DMS 273 (cell line): ENCODE data around the gene TBX1.

ENCODE experiments used
- DNase-seq: peaks from one replicate; lab custom pipeline; 2025; ENCODE audit not compliant: unreplicated experiment; lab: John Stamatoyannopoulos, UW

The TBX1 gene

DNA sequence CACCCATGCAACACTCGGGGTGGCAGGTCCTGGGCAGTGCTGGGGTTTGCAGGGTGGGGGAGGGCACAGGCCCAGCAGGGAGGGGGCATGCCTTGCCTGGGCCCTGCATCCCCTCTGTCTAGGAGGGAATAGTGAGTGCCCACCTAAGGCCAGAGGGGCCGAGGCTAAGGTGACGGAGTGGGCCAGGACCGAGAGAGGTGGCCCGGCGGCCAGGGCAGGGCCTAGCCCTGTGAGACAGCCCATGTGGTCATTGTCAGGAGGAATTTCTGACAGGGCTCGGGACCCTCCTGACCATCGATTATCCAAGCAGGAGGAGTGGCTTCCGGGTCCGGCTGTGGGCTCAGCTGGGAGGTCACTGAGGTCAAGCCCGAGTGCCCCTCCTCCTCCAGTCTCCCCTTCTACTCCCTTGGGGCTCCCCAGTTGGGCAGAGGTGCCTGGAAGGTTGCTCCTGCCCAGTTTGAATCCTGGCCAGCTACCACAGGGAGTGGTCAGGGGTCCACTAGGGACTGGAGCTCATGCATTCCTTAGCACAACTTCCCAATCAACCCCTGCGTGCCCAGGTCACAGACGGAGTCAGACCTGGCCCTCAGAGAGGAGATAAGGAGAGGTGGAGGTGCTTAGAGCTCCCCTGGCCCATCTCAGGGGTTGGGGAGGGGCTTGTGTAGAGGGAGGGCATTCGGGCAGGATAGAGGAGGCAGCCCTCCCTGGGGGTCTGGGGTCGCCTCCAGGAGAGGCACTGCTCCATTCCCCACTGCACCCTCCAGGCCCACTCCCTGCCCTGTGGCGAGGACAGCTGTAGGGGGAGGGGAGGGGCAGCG is 22.5 kb upstream of the TBX1 start:
- DNase-seq, result no peak

- DNase-seq, result no peak
Observed at GRCh38 chr22:19738664-19739447, 21.7 kb upstream of the TBX1 start.

GRCh38 chr22:19739448-19739895 is 21.1 kb upstream of the TBX1 start:
- no peak for DNase-seq

DNA sequence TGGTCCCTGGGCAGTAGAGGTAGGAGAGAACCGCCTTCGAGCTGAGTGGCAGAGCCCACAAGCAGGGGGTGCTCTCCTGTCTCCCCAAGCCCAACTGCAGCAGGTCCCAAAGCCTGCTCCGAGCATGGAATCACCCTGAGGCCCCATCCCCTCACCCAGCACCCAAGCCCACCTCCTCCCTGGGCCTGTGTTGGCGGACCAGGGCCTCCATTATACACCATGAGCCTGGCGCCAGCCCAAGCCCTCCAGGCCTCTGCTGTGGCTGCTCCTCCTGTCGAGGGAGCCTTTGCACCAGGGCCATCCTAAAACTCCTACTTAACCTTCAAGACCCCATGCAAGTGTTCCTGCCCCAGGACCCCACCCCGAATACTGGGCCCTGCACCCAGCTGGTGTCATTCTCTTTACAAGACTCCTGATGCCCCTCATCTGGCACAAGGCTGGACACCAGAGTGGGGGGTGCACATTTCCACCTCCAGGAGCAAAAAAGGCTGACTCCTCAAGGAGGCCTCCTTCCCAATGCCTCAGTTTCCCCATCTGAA is 20.6 kb upstream of the TBX1 start:
- no peak for DNase-seq

DNA sequence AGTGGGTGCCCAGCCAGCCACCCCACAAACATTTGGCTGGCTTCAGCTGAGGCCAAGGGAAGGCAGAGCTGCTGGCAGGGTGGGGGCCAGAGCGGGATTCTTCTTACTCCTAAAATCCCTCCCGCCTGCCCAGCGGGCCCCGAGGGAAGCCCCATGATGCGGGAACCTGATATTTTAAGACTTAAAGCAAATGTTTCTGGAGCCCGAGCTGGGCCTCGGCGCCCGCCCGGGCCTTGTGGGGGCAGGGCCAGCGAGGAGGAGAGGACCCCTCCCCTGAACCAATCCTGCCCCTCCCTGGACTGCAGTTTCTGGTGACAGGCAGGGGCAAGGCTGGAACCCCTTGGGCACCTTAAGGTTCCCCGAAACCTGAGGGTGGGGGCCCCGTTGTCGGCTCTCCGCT is 20.0 kb upstream of the TBX1 start:
- DNase-seq, result no peak

- DNase-seq, result no peak
Observed at GRCh38 chr22:19741053-19741452, 19.5 kb upstream of the TBX1 start.

GRCh38 chr22:19742160-19743066 is 18.2 kb upstream of the TBX1 start:
- DNase-seq, result no peak

GRCh38 chr22:19743081-19743480 is 17.5 kb upstream of the TBX1 start:
- DNase-seq, result no peak

GRCh38 chr22:19743651-19744050 is 16.9 kb upstream of the TBX1 start:
- DNase-seq, result no peak

DNA sequence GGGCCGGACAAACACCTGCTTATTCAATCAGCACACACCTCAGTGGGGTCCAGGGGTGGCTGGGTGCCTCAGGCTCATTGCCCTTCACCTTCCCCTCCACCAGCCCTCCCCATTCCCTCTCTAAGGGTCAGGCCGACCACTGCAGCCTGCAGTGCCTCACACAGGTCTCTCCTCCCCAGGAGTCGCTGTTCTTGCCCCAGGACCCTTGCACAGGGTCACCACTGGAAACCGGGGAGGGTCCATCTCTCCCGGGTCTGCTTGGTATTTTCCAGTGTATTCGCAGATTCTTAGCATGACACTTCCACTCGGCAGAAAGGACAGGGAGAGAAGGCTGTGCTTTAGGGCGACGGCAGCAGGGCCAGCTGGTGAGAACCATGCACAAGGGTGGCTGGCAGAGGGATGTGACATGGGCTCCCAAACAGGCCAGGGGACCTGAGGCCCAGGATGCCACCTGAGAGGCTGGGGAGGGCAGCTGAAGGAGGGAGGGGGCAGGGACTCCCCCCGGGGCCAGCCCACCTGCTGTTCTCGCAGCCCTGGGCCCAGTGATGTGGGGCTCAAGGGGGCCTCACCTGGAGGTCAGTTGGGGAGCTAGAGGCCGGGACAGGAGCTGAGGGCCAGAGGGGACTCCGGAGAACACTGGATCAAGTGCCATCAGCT is 16.1 kb upstream of the TBX1 start:
- no peak for DNase-seq

DNA sequence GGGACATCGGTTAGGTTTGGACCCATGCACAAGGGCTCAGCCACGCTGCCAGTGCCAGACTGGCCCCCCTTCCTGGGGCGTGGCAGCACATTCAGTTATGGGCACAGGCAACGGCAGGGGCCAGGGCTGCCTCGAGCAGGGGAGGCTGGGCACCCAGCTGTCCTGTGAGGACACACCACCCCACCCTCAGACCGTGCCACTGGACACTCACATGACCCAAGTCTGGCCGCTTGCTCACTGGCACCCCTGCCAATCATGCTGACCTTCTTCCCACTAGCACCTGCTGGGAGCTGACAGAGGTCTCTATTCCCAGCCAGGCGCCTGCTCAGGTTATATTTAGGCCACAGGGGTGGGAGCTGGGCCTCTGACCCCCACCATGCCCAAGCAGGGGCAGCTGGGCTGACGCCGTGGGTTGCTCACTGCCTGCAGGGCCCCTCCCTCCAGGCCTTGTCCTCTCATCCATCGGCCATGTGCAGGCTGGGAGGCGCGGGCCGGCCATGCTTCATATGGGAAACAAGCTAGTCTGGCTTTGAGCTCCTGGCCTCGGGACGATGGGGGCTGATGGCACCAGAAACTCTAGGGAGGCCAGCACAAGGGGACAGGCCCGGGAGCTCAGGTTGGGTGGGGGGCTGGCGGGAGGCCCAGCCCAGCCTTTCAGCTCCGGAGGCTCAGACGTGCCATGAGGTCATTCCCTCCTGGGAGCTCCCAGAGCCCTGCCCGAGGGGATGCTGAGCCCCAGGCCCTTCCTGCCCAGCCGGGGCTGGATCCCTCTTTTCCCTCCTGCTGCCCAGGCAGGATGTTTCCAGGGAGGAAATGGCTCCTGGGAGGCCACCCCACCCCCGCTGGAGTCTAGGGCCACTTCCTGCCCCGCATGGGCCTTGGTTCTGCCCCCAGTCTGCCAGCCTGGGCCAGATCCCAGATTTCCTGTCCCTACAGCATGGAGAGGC is 15.2 kb upstream of the TBX1 start:
- DNase-seq, result no peak

DNA sequence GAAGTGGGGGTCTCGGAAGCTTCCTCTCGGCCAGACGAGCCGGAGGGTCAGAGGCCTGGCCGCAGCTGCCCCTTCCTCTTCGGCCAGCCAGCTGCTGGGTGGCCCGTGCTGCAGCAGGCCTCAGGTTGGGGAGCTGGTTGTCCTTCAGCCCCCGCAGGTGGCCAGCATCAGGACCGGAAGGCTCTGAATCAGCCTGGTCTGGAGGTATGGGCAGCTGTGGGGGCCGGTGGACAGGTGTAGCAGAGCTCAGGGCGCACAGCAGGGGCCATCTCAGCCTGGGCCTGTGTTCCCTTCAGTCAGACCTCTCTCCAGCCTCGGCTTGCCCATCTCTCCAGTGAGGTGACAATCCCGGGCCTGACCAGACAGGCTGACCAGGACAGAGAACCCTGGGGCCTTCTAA is 13.9 kb upstream of the TBX1 start:
- no peak for DNase-seq

GRCh38 chr22:19747551-19747950 is 13.0 kb upstream of the TBX1 start:
- DNase-seq, result no peak

DNA sequence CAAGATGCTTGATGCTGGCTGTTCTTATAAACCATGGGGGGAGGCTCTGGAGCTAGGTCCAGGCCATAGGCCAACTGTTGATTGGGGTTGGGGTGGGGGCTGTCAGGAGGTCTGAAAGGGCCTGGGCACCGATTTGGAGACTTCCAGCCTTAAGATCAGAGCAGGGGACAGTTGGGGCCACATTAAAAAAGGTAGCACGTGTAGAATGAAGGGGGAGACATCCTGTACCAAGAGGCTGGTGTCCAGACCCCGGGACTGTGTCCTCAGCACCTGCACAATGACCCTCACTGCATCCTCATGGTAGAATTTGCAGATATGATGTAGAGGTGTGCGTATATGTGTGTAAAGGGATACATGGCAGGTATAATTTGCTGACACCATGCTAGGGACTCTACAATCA is 12.4 kb upstream of the TBX1 start:
- DNase-seq, result no peak

- no peak for DNase-seq
Observed at GRCh38 chr22:19748991-19749664, 11.4 kb upstream of the TBX1 start.

DNA sequence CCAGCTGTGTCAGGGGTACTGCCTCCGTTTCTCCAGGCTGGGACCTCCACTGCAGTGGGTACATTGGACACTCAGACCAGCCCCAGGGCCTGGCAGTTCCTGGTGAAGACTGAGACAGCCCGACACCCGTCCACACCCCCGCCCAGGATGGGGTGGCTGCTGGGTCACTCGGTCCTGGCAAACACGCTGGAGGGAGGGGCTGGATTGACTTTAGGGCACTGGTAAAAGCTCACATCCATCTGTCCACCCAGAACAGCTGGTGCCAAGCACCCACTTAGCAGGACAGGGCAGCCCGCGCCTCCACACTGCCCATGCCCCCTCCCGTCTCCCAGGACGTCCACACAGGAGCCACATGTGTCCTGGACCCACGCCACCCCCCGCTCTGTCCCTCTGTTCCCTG is 10.7 kb upstream of the TBX1 start:
- DNase-seq, result no peak

GRCh38 chr22:19750507-19751490 is 9.8 kb upstream of the TBX1 start:
- no peak for DNase-seq
